NB4 (cell line): ENCODE data around the gene HTR3A.

Source experiments
- MAX ChIP-seq: IDR thresholded peaks from 2 replicates; pipeline ENCODE4 v1.6.1; 2011; ENCODE audit warnings: low read depth, low read length
- MYC ChIP-seq: IDR thresholded peaks from 2 replicates; pipeline ENCODE4 v1.6.1; 2011; ENCODE audit warnings: low read depth, low read length
- POLR2A ChIP-seq: IDR thresholded peaks from 2 replicates; pipeline ENCODE4 v1.6.1; 2011; ENCODE audit warnings: mild to moderate bottlenecking; ENCODE audit not compliant: insufficient read length; ENCODE audit errors: extremely low read depth
- TF ChIP-seq, protein P1 (sequence below): IDR thresholded peaks from one replicate; pipeline ENCODE4 v1.5.1; 2012; ENCODE audit warnings: low read depth, low read length

DNA sequence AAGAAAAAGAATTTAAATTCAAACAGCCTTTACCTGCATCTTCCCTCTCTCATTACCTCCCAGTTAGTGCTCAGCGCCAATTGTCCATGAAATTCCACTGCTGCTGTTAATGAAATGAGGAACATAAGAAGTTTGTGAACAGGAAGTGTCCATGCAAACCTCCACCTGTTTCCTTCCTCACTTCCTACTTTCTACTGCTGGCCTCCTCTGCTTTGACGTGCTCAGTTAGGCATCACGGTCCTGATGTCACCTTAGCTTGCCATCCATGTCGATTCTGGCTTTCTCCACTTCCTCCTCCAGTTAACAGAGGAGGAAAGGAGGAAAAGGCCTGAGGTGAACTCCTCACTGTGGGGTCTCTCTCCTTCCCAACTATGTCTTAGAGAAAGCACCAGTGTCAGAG is 26.9 kb upstream of the HTR3A start:
- TF ChIP-seq, protein P1, sequence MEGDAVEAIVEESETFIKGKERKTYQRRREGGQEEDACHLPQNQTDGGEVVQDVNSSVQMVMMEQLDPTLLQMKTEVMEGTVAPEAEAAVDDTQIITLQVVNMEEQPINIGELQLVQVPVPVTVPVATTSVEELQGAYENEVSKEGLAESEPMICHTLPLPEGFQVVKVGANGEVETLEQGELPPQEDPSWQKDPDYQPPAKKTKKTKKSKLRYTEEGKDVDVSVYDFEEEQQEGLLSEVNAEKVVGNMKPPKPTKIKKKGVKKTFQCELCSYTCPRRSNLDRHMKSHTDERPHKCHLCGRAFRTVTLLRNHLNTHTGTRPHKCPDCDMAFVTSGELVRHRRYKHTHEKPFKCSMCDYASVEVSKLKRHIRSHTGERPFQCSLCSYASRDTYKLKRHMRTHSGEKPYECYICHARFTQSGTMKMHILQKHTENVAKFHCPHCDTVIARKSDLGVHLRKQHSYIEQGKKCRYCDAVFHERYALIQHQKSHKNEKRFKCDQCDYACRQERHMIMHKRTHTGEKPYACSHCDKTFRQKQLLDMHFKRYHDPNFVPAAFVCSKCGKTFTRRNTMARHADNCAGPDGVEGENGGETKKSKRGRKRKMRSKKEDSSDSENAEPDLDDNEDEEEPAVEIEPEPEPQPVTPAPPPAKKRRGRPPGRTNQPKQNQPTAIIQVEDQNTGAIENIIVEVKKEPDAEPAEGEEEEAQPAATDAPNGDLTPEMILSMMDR, result no peak
- TF ChIP-seq MAX (no peak), POLR2A (no peak), MYC (no peak)
